AG04449 (cell line): ENCODE results near the gene ERCC2.
A peak's percentile ranks its signal among the peaks of the same experiment; 100 is the strongest.

Experiments used
- CTCF ChIA-PET: fragments of 350-600 bp; formaldehyde crosslinking; extraction: SDS; loops from one replicate; lab custom pipeline; 2021; ENCODE audit warnings: antibody characterized with exemption; lab: Yijun Ruan, JAX
- POLR2A ChIA-PET: fragments of 400-600, 350-600 bp; formaldehyde crosslinking; extraction: SDS; loops from one replicate; lab custom pipeline; 2020; ENCODE audit warnings: antibody characterized with exemption, inconsistent platforms; lab: Yijun Ruan, JAX
- DNase-seq: peaks from one replicate; pipeline ENCODE4 v3.0.0-alpha.2; 2010; ENCODE audit warnings: low read depth, low spot score
- H3K4me3 ChIP-seq: 2 replicates; pipeline ENCODE4 v1.5.1; 2011; ENCODE audit warnings: low read depth, mild to moderate bottlenecking, control low read depth, low read length
- CTCF ChIP-seq: IDR thresholded peaks from one replicate; pipeline ENCODE4 v1.5.1; 2011; ENCODE audit warnings: mild to moderate bottlenecking, moderate library complexity, low read length, control low read depth, inconsistent platforms; ENCODE audit not compliant: insufficient read depth; ENCODE audit errors: missing control alignments

Gene ERCC2

GRCh38 chr19:45376045-45376724 lies 5.8 kb upstream of the ERCC2 start:
- no peak for TF ChIP-seq CTCF
- POLR2A ChIA-PET = no interaction called here
- H3K4me3 ChIP-seq = no peak overlapping the region
- CTCF ChIA-PET = interaction anchor here (1.1 to 2.4 kb wide), 5 partner anchors 26 to 110 kb away, joined by 6 to 10 read pairs (median 6); partner anchors contain the start of gene PPP1R13L
- peak; percentile 86 for DNase-seq

DNA sequence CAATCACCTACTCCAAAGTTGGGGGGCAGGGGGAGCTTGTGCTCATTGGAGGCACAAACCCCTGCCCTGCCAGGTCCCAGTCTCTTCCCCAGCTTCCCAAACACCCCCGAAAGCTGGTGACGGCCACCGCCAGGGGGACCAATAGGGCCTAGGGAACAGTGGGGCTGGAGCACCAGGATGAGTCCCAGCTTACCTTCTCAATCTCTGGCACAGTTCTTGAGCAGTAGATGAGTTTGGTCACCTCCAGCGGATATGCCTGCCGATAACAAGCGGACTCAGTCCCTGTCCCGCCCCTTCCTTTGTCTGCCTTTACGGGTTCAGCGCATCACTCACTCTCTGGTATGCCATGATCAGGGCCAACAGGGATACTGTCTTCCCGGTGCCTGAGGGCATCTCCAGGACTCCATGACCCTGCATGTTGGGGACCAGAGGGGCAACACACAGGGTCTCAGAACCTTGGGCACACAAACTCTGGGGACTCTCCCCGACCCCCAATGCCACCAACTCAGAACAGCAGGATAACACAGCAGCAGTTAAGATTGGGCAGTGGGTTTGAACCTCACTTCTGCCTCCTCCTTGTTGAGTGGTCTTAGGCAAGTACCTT lies 1.5 kb downstream of the ERCC2 start:
- no peak for TF ChIP-seq CTCF
- CTCF ChIA-PET = interaction anchor here (1.3 to 2.8 kb wide), 4 partner anchors 33 to 116 kb away, joined by 3 to 13 read pairs (median 6); no protein-coding TSS in a partner anchor
- POLR2A ChIA-PET = no interaction called here
- peak overlapping the region; percentile 15; the same call in 1 of the 2 replicates for H3K4me3 ChIP-seq
- DNase-seq = no peak

DNA sequence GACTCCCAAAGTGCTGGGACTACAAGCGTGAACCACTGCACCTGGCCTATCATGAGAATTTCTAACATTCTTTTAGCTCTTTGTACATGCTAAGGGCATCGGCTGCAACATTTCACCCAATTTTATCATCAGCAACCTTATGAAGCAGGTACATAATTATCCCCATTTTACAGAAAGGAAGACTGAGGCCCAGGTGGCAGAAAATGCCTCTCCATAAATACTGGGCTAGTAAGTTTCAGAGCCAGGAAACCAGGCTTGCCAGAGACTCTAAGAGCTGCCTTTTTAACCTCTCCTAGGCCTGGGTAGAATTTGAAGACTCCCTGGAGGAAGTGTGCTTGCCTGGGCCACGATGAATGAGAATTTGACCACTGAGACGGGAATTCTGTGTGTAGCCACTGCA lies 2.2 kb downstream of the ERCC2 start:
- ChIA-PET POLR2A (no interaction called here), CTCF (interaction anchor here (1.3 to 2.8 kb wide), 3 partner anchors 34 to 117 kb away, joined by 3 to 13 read pairs (median 7); no protein-coding TSS in a partner anchor)
- no peak for TF ChIP-seq CTCF
- no peak overlapping the region for H3K4me3 ChIP-seq
- DNase-seq = no peak

- DNase-seq = no peak
- no peak for TF ChIP-seq CTCF
- no peak overlapping the region for H3K4me3 ChIP-seq
- POLR2A ChIA-PET = no interaction called here
- CTCF ChIA-PET = no interaction called here
These were observed 5.7 kb downstream of the ERCC2 start for GRCh38 chr19:45364696-45365095.

GRCh38 chr19:45363861-45364459 lies 6.4 kb downstream of the ERCC2 start:
- POLR2A ChIA-PET = no interaction called here
- H3K4me3 ChIP-seq = no peak overlapping the region
- DNase-seq = no peak
- CTCF ChIA-PET = no interaction called here
- no peak for TF ChIP-seq CTCF

GRCh38 chr19:45362291-45362690 lies 8.1 kb downstream of the ERCC2 start:
- no peak for DNase-seq
- H3K4me3 ChIP-seq = no peak overlapping the region
- POLR2A ChIA-PET = no interaction called here
- TF ChIP-seq CTCF = no peak
- CTCF ChIA-PET = no interaction called here
